Endodermal cell (in vitro differentiated cells): Measurements from ENCODE around the gene CCDC142. TPM values are rescaled to one million over a fixed set of nuclear protein-coding genes. Genes with fewer than 3 reads are reported as not detected.

Source experiments
- DNase-seq: peaks from one replicate; pipeline ENCODE4 v3.0.0-alpha.2; 2017
- H3K27ac ChIP-seq: 2 replicates; pipeline ENCODE4 v1.5.1; 2013; ENCODE audit warnings: mild to moderate bottlenecking, low read depth, low read length, moderate library complexity
- H3K27me3 ChIP-seq: 2 replicates; pipeline ENCODE4 v1.6.1; 2013; ENCODE audit warnings: mild to moderate bottlenecking, low read length, moderate library complexity; ENCODE audit not compliant: insufficient read depth, control insufficient read depth, poor library complexity, severe bottlenecking
- H3K36me3 ChIP-seq: 2 replicates; pipeline ENCODE4 v1.7.0; 2013; ENCODE audit warnings: mild to moderate bottlenecking, low read length, moderate library complexity; ENCODE audit not compliant: control insufficient read depth, insufficient read depth
- H3K4me1 ChIP-seq: one replicate; pipeline ENCODE4 v1.7.0; 2013; ENCODE audit warnings: low read length; ENCODE audit not compliant: control insufficient read depth, insufficient read depth
- H3K4me3 ChIP-seq: 2 replicates; pipeline ENCODE4 v1.5.1; 2013; ENCODE audit warnings: mild to moderate bottlenecking, low read length, moderate library complexity
- H3K9ac ChIP-seq: 2 replicates; pipeline ENCODE4 v1.6.1; 2013; ENCODE audit warnings: mild to moderate bottlenecking, low read length, moderate library complexity; ENCODE audit not compliant: poor library complexity, severe bottlenecking; ENCODE audit errors: extremely low read depth
- H3K9me3 ChIP-seq: 2 replicates; pipeline ENCODE4 v1.6.1; 2013; ENCODE audit warnings: mild to moderate bottlenecking, low read length, moderate library complexity; ENCODE audit not compliant: control insufficient read depth
- H3K27ac Mint-ChIP-seq: 2 replicates; pipeline ENCODE4 v1.8.0; 2020; ENCODE audit warnings: mixed read lengths
- H3K27me3 Mint-ChIP-seq: 2 replicates; pipeline ENCODE4 v1.8.0; 2021; ENCODE audit warnings: mild to moderate bottlenecking, mixed read lengths; ENCODE audit not compliant: insufficient read depth
- H3K36me3 Mint-ChIP-seq: 2 replicates; pipeline ENCODE4 v1.8.0; 2020; ENCODE audit warnings: low read depth, mixed read lengths
- H3K4me1 Mint-ChIP-seq: 2 replicates; pipeline ENCODE4 v1.8.0; 2020; ENCODE audit warnings: mixed read lengths
- H3K4me3 Mint-ChIP-seq: 2 replicates; pipeline ENCODE4 v1.8.0; 2020; ENCODE audit warnings: mild to moderate bottlenecking, moderate library complexity, mixed read lengths
- H3K9me3 Mint-ChIP-seq: 2 replicates; pipeline ENCODE4 v1.8.0; 2020; ENCODE audit warnings: mild to moderate bottlenecking, mixed read lengths
- CTCF ChIP-seq: fragments of 200-600 bp; sonication (generic); conservative IDR thresholded peaks from 2 replicates; pipeline ENCODE4 v1.5.0; 2021; ENCODE audit warnings: antibody characterized with exemption, mild to moderate bottlenecking
- WGBS, 2 experiments: methylation state at CpG; one replicate each; pipeline versions ENCODE4 v1.1.5 to v1.1.7; 2013; ENCODE audit warnings: missing lambda C conversion rate in 2 of 2, mixed read lengths in 1 of 2; ENCODE audit not compliant: insufficient coverage in 1 of 2, insufficient read length in 1 of 2; 5-methylcytosine and 5-hydroxymethylcytosine counted together
- total RNA-seq, 2 donors: library from RNA; stranded (reverse); fragmentation: NEBNext Ultra II Directional in 1 of 2; extraction: Animal tissue kit (Norgen Biotek cat#: 25700) in 1 of 2; gene quantifications; 2 replicates in 1 of 2; 3 replicates in 1 of 2; pipeline ENCODE4 v1.2.1, GENCODE V29; 2021

CCDC142 gene
- total RNA-seq, 2 donors from 2014 or later = 19.0 to 24.7 TPM

GRCh38 chr2:74504591-74504990 lies 21.8 kb upstream of the CCDC142 start:
- Histone ChIP-seq H3K27ac (no peak overlapping the region), H3K9me3 (no peaks in the 10 kb centered on the region), H3K4me1 (peaks cover 4% of the 10 kb centered on the region), H3K36me3 (peaks cover 11% of the 10 kb centered on the region), H3K4me3 (no peak overlapping the region), H3K9ac (no peak overlapping the region), H3K27me3 (peaks cover 64% of the 10 kb centered on the region)
- H3K36me3 Mint-ChIP-seq = peaks cover 22% of the 10 kb centered on the region
- peak overlapping the region; percentile 68 for H3K4me3 Mint-ChIP-seq
- 93% methylated on average over 3 of the region's 3 CpGs for WGBS, 2 experiments
- no peak for DNase-seq
- H3K27me3 Mint-ChIP-seq = peaks cover 67% of the 10 kb centered on the region
- no peaks in the 10 kb centered on the region for H3K9me3 Mint-ChIP-seq
- TF ChIP-seq CTCF = no peak
- H3K4me1 Mint-ChIP-seq = peaks cover 41% of the 10 kb centered on the region
- no peak overlapping the region for H3K27ac Mint-ChIP-seq

DNA sequence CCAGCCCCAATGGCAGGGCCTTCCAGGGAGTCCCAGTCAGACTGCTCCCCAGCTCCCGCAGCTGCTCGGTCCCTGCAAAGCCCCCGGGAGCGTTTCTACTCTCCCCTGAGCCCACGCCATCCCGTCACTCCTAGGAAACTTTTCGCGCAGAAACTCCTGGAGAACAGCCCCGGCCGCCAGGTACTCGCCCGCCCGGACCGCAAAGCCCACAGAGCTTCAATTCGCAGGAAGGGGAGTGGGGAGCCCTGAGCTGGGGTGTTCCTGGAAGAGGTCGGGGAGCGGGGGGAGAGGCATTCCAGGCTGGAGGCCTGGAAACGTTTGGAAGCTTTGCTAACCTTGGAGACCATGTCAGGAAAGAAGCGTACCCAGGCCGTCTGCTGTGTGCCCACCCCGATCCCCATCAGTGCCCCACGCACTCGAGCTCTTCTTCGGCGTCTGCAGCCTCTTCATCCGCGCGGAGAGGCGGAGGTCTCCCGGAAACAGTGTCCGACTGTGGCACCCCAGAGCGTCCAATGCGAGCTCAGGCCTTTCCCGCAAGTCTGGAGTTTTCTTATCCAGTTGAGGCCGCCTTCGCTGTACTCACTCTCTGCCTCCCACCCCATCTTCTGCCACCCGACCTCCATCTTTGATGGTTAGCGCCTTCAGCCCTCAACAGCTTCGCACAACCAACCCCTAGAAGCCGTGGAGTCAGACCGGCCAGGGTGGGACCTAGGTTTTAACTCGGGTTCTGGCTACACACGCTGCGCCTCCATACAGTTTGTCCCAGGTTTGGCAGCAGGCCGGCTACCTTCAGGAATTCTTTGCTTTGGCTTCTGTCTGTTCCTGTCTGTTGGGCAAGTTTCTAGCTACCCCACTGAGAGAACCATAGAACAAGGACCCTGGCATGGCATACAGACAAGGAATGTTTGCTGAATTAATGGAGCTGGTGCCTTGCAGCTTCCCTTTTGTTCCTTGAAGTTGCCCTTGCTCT lies 21.0 kb upstream of the CCDC142 start:
- DNase-seq = peak; percentile 58
- peaks cover 74% of the 10 kb centered on the region for H3K27me3 Mint-ChIP-seq
- TF ChIP-seq CTCF = no peak
- H3K36me3 Mint-ChIP-seq = peaks cover 22% of the 10 kb centered on the region
- 77 to 85% methylated on average over 31 to 45 of the region's 45 CpGs for WGBS, 2 experiments
- Histone ChIP-seq H3K36me3 (peaks cover 11% of the 10 kb centered on the region), H3K9me3 (no peaks in the 10 kb centered on the region), H3K27me3 (peaks cover 71% of the 10 kb centered on the region), H3K4me1 (peaks cover 4% of the 10 kb centered on the region), H3K4me3 (peak overlapping the region; percentile 76), H3K27ac (no peak overlapping the region), H3K9ac (no peak overlapping the region)
- H3K4me1 Mint-ChIP-seq = peaks cover 40% of the 10 kb centered on the region
- H3K27ac Mint-ChIP-seq = peak overlapping the region; percentile 64
- peak overlapping the region; percentile 68 for H3K4me3 Mint-ChIP-seq
- no peaks in the 10 kb centered on the region for H3K9me3 Mint-ChIP-seq

- Histone ChIP-seq H3K4me3 (peak overlapping the region; percentile 76), H3K9ac (no peak overlapping the region), H3K27ac (no peak overlapping the region), H3K27me3 (peaks cover 80% of the 10 kb centered on the region), H3K4me1 (peaks cover 4% of the 10 kb centered on the region), H3K36me3 (peaks cover 11% of the 10 kb centered on the region), H3K9me3 (no peaks in the 10 kb centered on the region)
- H3K36me3 Mint-ChIP-seq = peaks cover 22% of the 10 kb centered on the region
- DNase-seq = peak; percentile 90
- H3K4me1 Mint-ChIP-seq = peaks cover 36% of the 10 kb centered on the region
- TF ChIP-seq CTCF = peak; percentile 36
- peak overlapping the region; percentile 68 for H3K4me3 Mint-ChIP-seq
- peaks cover 77% of the 10 kb centered on the region for H3K27me3 Mint-ChIP-seq
- H3K27ac Mint-ChIP-seq = peak overlapping the region; percentile 78
- H3K9me3 Mint-ChIP-seq = no peaks in the 10 kb centered on the region
- 8 to 9% methylated on average over 34 to 67 of the region's 67 CpGs for WGBS, 2 experiments
Measured at GRCh38 chr2:74502720-74503505, 20.1 kb upstream of the CCDC142 start.
